Measurements from ENCODE around the gene WNK3.
A peak's percentile ranks its signal among the peaks of the same experiment; 100 is the strongest.

WNK3 gene

GRCh38 chrX:54248309-54248708 is 109.5 kb downstream of the WNK3 start:
- DNase-seq (ENCODE audit: insufficient read length, low spot score) (no peak), FAIRE-seq (no peak)

- FAIRE-seq (no peak), DNase-seq (ENCODE audit: insufficient read length, low spot score) (no peak)
Measured at GRCh38 chrX:54246866-54247265, 111.0 kb downstream of the WNK3 start.

GRCh38 chrX:54238588-54238987 is 119.3 kb downstream of the WNK3 start:
- FAIRE-seq (no peak), DNase-seq (ENCODE audit: insufficient read length, low spot score) (no peak)

GRCh38 chrX:54237014-54237413 is 120.8 kb downstream of the WNK3 start:
- DNase-seq (ENCODE audit: insufficient read length, low spot score) = no peak
- no peak for FAIRE-seq

- DNase-seq (ENCODE audit: insufficient read length, low spot score) (no peak), FAIRE-seq (no peak)
Measured at GRCh38 chrX:54230435-54231148, 127.3 kb downstream of the WNK3 start.

- DNase-seq (ENCODE audit: insufficient read length, low spot score) (no peak), FAIRE-seq (no peak)
Measured at GRCh38 chrX:54223581-54223980, 134.3 kb downstream of the WNK3 start.

GRCh38 chrX:54213603-54214002 is 144.2 kb downstream of the WNK3 start:
- FAIRE-seq = no peak

GRCh38 chrX:54208531-54208930 is 149.3 kb downstream of the WNK3 start:
- no peak for DNase-seq (ENCODE audit: insufficient read length, low spot score)
- no peak for FAIRE-seq

More at GRCh38 chrX:54213603-54214002, 144.2 kb downstream of the WNK3 start:
- no peak for DNase-seq (ENCODE audit: insufficient read length, low spot score)

- DNase-seq (ENCODE audit: insufficient read length, low spot score) (no peak), FAIRE-seq (no peak)
Measured at GRCh38 chrX:54198262-54198661, 159.6 kb downstream of the WNK3 start.

GRCh38 chrX:54194982-54195588 is 162.8 kb downstream of the WNK3 start:
- FAIRE-seq = peak; percentile 49
- DNase-seq (ENCODE audit: insufficient read length, low spot score) = no peak

GRCh38 chrX:54193085-54193821 is 164.6 kb downstream of the WNK3 start:
- FAIRE-seq (peak; percentile 39), DNase-seq (ENCODE audit: insufficient read length, low spot score) (no peak)

GRCh38 chrX:54184474-54184873 is 173.4 kb downstream of the WNK3 start:
- no peak for DNase-seq (ENCODE audit: insufficient read length, low spot score)
- no peak for FAIRE-seq

- DNase-seq (ENCODE audit: insufficient read length, low spot score) = peak; percentile 28
- peak; percentile 91 for FAIRE-seq
Measured at GRCh38 chrX:54182864-54183613, 174.8 kb downstream of the WNK3 start, which contains the start of gene FAM120C. Gene FAM120C, minus strand, starts transcription at chrX:54183254. Its CDS starts 56 bp downstream, at chrX:54183198.

GRCh38 chrX:54182194-54182863 is 175.5 kb downstream of the WNK3 start:
- DNase-seq (ENCODE audit: insufficient read length, low spot score) = peak; percentile 31
- peak; percentile 83 for FAIRE-seq

GRCh38 chrX:54181202-54181953 is 176.5 kb downstream of the WNK3 start:
- FAIRE-seq = peak; percentile 88

GRCh38 chrX:54180403-54180802 is 177.4 kb downstream of the WNK3 start:
- no peak for DNase-seq (ENCODE audit: insufficient read length, low spot score)
- FAIRE-seq = peak; percentile 63

More at GRCh38 chrX:54181202-54181953, 176.5 kb downstream of the WNK3 start:
- DNase-seq (ENCODE audit: insufficient read length, low spot score) = no peak

GRCh38 chrX:54178100-54178940 is 179.5 kb downstream of the WNK3 start:
- FAIRE-seq (peak; percentile 66), DNase-seq (ENCODE audit: insufficient read length, low spot score) (no peak)

- peak; percentile 76 for FAIRE-seq
- DNase-seq (ENCODE audit: insufficient read length, low spot score) = no peak
Measured at GRCh38 chrX:54177306-54177705, 180.5 kb downstream of the WNK3 start.

GRCh38 chrX:54173791-54174190 is 184.1 kb downstream of the WNK3 start:
- FAIRE-seq (peak; percentile 58), DNase-seq (ENCODE audit: insufficient read length, low spot score) (no peak)

All from GM19239 (cell line).